IPS DF 4.7 (cell line): ENCODE measurements around the gene TNP1.

ENCODE experiments used
- DNase-seq: peaks from one replicate; pipeline ENCODE4 v3.0.0-alpha.2; 2013; ENCODE audit warnings: low spot score; ENCODE audit errors: extremely low read depth

Gene TNP1, protein sequence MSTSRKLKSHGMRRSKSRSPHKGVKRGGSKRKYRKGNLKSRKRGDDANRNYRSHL

GRCh38 chr2:216859944-216860343, at the start of gene TNP1:
TSS of gene TNP1 (minus strand) at chr2:216860064. CDS start at chr2:216860034, 30 bp downstream.
- no peak for DNase-seq

- DNase-seq = no peak
Measured at GRCh38 chr2:216908300-216908699, 48.4 kb upstream of the TNP1 start.

DNA sequence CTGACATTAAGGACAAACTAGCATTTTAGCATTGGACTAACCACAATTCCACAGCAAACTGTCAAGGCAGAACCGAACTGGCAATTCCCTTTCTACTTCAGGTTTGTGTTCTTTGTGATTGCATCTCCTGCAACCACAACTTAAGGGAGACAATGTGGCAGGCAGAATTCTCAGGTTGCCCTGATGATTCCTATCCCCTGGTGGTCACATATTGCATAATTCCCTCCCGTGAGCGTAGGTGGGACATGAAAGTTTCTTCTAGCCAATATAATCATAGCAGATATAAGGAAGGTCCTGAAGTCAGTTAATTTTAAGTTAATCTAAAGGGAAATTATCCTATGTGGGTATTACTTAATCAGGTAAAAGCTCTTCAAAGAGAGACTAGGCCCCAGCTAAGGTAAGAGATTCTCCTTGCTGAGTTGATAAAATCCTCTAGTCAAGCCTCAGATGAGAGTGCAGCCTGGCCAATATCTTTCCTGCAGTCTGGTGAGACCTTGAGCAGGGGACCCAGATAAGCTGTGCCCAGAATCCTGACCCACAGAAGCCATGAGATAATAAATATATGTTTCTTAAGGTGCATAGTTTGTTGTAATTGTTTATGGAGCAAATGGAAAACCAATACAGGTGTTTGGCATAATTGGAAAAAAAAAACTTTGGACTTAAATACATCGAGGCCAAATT, 45.9 kb upstream of the TNP1 start:
- no peak for DNase-seq

DNA sequence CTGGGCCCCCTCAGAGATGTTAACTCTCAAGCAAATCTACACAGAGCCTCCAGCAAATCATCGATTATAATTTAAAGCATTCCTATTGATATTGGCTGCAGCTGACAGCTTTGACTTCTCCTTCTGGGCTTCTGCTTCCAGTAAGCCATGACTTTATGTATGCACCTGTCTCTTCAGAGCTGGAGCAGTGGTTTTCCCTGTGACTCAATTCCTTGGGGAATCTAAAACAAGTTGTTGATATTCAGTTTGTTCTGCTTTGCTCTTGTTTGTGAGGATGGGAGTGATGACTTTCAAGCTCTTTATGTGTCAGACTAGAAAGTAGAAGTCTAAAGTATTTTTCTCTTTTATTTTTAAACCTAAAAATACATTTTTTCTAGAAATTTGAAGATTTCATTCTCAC, 45.1 kb upstream of the TNP1 start:
- DNase-seq = no peak

DNA sequence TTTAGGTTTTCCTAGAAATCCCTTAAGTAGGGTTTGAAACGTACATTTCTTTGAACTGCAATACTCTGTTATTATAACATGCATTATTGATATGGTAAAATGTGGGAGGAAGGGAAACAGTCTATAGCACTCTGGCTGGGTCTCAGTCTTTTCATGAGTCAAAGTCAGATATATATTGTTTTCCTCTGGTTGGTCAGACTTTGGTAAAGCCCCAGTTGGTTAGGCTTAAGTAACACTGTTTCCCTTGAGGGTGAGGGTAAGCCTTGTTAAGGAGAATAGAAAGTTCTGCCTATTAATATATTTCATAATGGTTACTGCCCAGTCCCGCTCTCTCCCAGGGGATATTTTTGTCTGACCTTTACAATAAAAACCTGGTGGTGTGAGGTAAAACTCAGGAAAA, 44.7 kb upstream of the TNP1 start:
- no peak for DNase-seq

DNA sequence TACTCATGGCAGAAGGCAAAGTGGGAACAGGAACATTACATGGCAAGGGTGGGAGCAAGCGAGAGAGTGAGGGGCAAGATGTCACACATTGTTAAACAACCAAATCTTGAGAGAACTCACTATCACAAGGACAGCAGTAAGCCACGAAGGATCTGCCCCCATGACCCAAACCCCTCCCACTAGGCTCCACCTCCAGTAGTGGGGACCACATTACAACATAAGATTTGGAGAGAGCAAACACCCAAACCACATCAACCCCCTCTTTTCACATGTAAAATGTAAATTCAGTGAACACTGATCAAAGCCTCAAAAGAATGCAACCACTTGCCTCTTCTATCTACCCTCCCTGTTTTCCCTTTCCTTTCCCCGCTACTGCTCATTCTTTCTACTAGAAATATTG, 43.6 kb upstream of the TNP1 start:
- no peak for DNase-seq

- no peak for DNase-seq
Measured at GRCh38 chr2:216901273-216901672, 41.4 kb upstream of the TNP1 start.

- DNase-seq = no peak
Measured at GRCh38 chr2:216900406-216900805, 40.5 kb upstream of the TNP1 start.

DNA sequence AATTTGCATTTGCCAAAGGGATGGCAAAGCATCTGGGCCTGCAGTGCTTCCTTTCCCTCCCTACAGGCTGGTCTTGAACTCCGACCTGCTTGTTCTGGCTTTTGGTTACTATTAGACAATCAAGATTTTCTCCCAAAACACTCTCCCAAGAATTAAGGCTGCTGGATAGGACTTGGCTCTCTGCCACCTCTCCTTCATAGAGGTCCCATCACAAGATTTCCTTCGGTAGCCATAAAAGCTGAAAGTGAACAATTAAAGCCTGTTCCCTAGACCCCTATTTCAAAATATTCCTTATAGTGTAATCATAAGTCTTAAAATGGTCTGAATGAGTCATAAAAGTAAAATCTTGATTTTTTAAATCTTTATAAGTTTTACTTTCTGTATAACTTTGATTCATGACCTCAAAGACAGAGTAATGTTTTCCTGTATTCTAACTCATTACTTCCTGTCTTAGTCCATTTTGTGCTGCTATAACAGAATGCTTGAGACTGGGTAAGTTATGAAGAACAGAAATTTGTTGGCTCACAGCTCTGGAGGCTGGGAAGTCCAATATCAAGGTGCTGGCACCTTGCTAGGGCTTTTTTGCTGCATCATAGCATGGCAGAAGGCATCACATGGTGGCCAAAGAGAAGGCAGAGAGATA, 37.8 kb upstream of the TNP1 start:
- no peak for DNase-seq

DNA sequence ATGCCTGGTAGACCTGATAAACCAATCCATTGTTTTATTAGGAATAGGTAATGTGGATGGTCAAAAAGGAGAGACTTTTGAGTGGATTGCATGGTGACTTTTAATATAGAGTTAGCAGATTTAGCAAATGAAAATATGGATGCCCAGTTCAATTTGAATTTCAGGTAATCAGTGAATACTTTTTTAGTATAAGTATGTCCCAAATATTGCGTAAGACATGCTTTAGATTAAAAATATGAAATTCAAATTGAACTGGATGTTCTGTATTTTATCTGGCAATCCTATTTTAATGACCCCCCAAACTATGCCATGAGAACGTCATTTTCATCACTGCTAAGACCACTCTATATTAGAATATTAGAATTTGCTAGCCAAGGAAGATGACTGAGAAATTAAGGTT, 30.3 kb upstream of the TNP1 start:
- DNase-seq = no peak

DNA sequence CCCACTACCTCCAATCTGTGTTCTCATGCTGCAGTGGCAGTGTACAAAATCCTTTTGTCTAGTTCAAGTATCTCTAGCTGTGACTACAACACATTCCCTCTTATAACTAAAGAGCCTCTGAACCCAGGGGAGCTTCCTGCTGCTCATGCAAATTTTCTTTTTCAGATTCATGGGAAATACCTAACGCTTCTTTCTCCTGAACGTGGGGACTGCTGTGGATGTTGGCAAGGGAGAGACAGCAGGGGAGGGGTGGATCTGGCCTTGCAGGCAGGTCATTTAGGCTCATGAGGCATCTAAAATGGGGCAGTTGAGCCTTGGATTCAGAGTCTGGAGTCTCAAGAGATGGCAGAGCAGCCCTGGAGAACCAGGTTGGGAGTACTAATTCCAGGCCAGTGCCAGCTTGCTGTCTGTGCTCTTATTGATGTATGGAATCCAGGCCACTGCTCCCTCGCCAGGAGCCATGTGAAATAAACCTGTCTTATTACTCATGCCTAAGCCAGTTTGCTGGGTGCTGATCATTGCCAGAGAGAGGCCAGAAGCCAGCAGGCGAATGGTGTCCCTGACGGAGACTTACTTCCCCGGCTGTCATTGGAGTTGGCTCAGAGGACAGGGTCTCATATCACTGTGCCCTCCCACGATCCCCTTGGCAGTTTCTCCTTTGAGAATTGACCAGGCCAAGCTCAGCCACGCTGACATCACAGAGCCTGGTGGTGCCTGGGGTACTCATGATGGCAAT, 29.2 kb upstream of the TNP1 start:
- peak; percentile 1 for DNase-seq

DNA sequence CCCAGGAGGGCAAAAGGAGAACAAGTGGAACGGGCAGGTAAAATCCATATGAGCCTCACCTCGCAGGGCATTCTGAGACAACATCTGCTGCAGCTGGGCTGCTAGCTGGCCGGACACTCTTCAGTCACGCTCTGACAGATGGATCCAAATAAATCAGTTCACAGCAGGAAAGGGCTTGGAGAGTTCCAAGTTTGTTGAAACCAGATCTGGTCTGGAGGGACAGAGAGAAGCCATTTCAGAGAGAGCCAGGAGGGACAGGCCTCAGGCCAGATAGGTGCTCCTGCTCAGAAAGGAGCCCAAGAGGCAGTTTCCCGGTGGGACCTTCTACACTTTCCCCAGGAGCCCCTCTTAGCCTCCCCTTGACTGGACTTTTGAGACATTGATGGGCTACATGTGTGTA, 28.2 kb upstream of the TNP1 start:
- no peak for DNase-seq

GRCh38 chr2:216887138-216887537, 27.3 kb upstream of the TNP1 start:
- DNase-seq = no peak

- DNase-seq = no peak
Measured at GRCh38 chr2:216885117-216885553, 25.3 kb upstream of the TNP1 start.

DNA sequence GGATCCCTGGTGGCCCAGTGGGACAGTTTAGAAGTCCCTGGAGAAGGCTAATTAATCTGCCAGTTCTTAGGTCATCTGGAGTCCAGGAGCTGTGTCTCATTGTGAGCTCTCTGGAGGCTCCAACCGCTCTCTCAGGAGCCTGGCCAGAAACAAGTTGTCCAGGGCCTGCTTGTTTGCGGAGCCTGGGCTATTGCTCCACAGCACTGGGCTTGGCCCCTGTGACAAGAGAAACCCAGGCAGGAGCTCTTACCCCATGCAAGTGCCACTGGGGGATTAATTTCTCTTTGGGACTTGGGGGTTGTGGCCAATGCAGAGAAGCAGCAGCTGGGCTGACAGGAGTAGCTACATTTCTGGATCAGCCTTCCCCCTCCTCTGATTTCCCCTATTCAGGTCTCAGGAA, 24.5 kb upstream of the TNP1 start:
- DNase-seq = no peak

- DNase-seq = no peak
Measured at GRCh38 chr2:216882876-216883275, 23.0 kb upstream of the TNP1 start.

DNA sequence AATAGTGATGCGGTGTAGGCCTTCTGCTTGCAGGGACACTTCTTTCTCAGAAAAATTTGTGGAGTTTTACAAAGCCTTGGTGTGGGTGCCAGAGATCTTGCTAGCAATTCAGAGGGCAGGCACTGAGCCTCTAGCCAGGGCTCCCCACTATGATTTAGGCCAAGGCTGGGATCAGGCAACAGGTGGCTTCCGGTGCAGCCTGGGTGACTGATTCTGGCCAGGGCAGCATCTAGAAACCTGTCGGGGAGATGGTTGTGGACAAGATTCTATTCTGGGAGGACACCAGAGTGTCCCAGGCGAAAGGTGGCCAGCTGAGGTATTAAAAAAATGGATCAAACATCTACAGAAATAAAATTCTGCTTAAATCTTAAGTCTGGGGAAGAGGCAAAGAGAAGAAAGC, 21.5 kb upstream of the TNP1 start:
- no peak for DNase-seq

GRCh38 chr2:216880509-216881184, 20.8 kb upstream of the TNP1 start:
- no peak for DNase-seq

- DNase-seq = no peak
Measured at GRCh38 chr2:216879727-216880508, 20.1 kb upstream of the TNP1 start.

DNA sequence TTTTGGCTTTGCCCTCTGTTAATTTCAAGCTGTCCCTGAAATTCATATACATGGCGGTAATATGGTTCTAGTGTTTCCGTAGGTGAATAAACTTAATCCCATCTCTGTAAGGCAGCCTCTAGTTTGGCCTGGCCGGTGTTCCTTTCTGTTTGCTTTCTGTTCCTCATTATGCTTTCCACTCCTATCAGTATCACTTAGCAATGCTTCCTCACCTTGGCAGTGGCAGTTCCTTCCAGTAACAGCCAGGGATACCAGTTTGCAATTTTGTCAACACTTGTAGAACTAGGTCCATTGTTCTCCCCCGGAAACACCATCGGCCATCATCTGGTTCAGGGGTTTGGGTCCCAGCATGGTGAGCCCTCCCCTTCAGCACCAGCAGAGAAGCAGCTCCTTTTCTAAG, 18.2 kb upstream of the TNP1 start:
- no peak for DNase-seq

DNA sequence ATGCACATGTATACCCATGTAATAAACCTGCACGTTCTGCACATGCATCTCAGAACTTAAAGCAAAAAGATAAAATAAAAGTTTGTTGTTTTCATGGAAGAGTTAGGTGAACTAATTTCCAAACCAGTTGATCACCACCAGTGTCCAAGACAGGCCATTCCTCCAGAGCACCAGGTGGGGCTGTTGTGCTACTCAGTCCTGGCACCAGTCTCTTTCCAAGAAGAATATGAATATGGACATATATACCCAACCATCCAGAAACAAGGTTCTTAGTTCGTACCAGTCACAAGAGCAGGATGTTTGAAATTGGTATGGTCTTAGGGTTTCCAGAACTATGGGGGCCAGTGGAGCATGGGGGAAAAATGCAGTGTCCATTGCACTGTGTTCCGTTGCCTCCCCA, 17.2 kb upstream of the TNP1 start:
- DNase-seq = no peak
